ENCODE results near the gene ZNF189.

The ZNF189 gene

GRCh38 chr9:101415578-101415977, 16.9 kb downstream of the ZNF189 start:
- Histone ChIP-seq H3K79me2 (ENCODE audit: low read length) (no peaks in the 10 kb centered on the region), H3K9me3 (ENCODE audit: insufficient read depth, low read length) (peaks cover 6% of the 10 kb centered on the region; the same call in 1 of the 2 replicates), H3K36me3 (replicated peaks; ENCODE audit: low read depth, low read length) (peaks cover 9% of the 10 kb centered on the region), H3K9ac (ENCODE audit: low read length) (no peak overlapping the region), H2AFZ (ENCODE audit: low read depth, low read length) (no peak overlapping the region), H3K27me3 (ENCODE audit: low read depth, low read length) (no peaks in the 10 kb centered on the region), H3K27ac (ENCODE audit: low read length) (no peak overlapping the region), H3K4me1 (ENCODE audit: low read length) (peaks cover 20% of the 10 kb centered on the region), H3K4me3 (ENCODE audit: low read length) (no peak overlapping the region), H4K20me1 (ENCODE audit: insufficient read depth, low read length) (no peaks in the 10 kb centered on the region), H3K4me2 (ENCODE audit: low read length) (no peak overlapping the region)
- TF ChIP-seq CTCF (IDR thresholded peaks at IDR 0.05; ENCODE audit: low read depth, low read length) = no peak
- no peak for TF ChIP-seq EZH2phosphoT487 (IDR thresholded peaks at IDR 0.05; ENCODE audit: low read depth)

GRCh38 chr9:101417389-101417788, 18.7 kb downstream of the ZNF189 start:
- TF ChIP-seq CTCF (IDR thresholded peaks at IDR 0.05; ENCODE audit: low read depth, low read length) (no peak), EZH2phosphoT487 (IDR thresholded peaks at IDR 0.05; ENCODE audit: low read depth) (no peak)
- Histone ChIP-seq H2AFZ (ENCODE audit: low read depth, low read length) (no peak overlapping the region), H3K4me3 (ENCODE audit: low read length) (no peak overlapping the region), H3K9ac (ENCODE audit: low read length) (no peak overlapping the region), H3K4me2 (ENCODE audit: low read length) (no peak overlapping the region), H3K4me1 (ENCODE audit: low read length) (peaks cover 20% of the 10 kb centered on the region), H3K36me3 (replicated peaks; ENCODE audit: low read depth, low read length) (peaks cover 3% of the 10 kb centered on the region), H4K20me1 (ENCODE audit: insufficient read depth, low read length) (no peaks in the 10 kb centered on the region), H3K79me2 (ENCODE audit: low read length) (no peaks in the 10 kb centered on the region), H3K27ac (ENCODE audit: low read length) (no peak overlapping the region), H3K9me3 (ENCODE audit: insufficient read depth, low read length) (no peaks in the 10 kb centered on the region), H3K27me3 (ENCODE audit: low read depth, low read length) (no peaks in the 10 kb centered on the region)

GRCh38 chr9:101417977-101418376, 19.3 kb downstream of the ZNF189 start:
- no peak overlapping the region for H3K9ac ChIP-seq (ENCODE audit: low read length)
- no peaks in the 10 kb centered on the region for H3K9me3 ChIP-seq (ENCODE audit: insufficient read depth, low read length)
- H3K27ac ChIP-seq (ENCODE audit: low read length) = no peak overlapping the region
- H3K4me1 ChIP-seq (ENCODE audit: low read length) = peaks cover 20% of the 10 kb centered on the region
- no peaks in the 10 kb centered on the region for H4K20me1 ChIP-seq (ENCODE audit: insufficient read depth, low read length)
- H2AFZ ChIP-seq (ENCODE audit: low read depth, low read length) = no peak overlapping the region
- no peak overlapping the region for H3K4me2 ChIP-seq (ENCODE audit: low read length)
- H3K79me2 ChIP-seq (ENCODE audit: low read length) = no peaks in the 10 kb centered on the region
- no peak for TF ChIP-seq EZH2phosphoT487 (IDR thresholded peaks at IDR 0.05; ENCODE audit: low read depth)
- no peak for TF ChIP-seq CTCF (IDR thresholded peaks at IDR 0.05; ENCODE audit: low read depth, low read length)
- no peaks in the 10 kb centered on the region for H3K27me3 ChIP-seq (ENCODE audit: low read depth, low read length)
- no peak overlapping the region for H3K4me3 ChIP-seq (ENCODE audit: low read length)
- peaks cover 3% of the 10 kb centered on the region for H3K36me3 ChIP-seq (replicated peaks; ENCODE audit: low read depth, low read length)

GRCh38 chr9:101418518-101419430, 20.1 kb downstream of the ZNF189 start:
- peak overlapping the region; percentile 53 for H3K4me2 ChIP-seq (ENCODE audit: low read length)
- H3K27ac ChIP-seq (ENCODE audit: low read length) = 0 out of 2 replicates have a peak overlapping the region, but pooled peaks have one; percentile 10
- no peaks in the 10 kb centered on the region for H3K79me2 ChIP-seq (ENCODE audit: low read length)
- H2AFZ ChIP-seq (ENCODE audit: low read depth, low read length) = no peak overlapping the region
- H4K20me1 ChIP-seq (ENCODE audit: insufficient read depth, low read length) = no peaks in the 10 kb centered on the region
- H3K27me3 ChIP-seq (ENCODE audit: low read depth, low read length) = no peaks in the 10 kb centered on the region
- H3K9me3 ChIP-seq (ENCODE audit: insufficient read depth, low read length) = no peaks in the 10 kb centered on the region
- no peaks in the 10 kb centered on the region for H3K36me3 ChIP-seq (replicated peaks; ENCODE audit: low read depth, low read length)
- H3K9ac ChIP-seq (ENCODE audit: low read length) = peak overlapping the region; percentile 16; the same call in 1 of the 2 replicates
- peak overlapping the region; percentile 34 for H3K4me3 ChIP-seq (ENCODE audit: low read length)
- peaks cover 20% of the 10 kb centered on the region for H3K4me1 ChIP-seq (ENCODE audit: low read length)
- TF ChIP-seq CTCF (IDR thresholded peaks at IDR 0.05; ENCODE audit: low read depth, low read length) (no peak), EZH2phosphoT487 (IDR thresholded peaks at IDR 0.05; ENCODE audit: low read depth) (no peak)

Measured in OCI-LY3 (cell line).